IMR-90 (cell line): ENCODE measurements around the gene MPP1. TPM values are rescaled to one million over a fixed set of nuclear protein-coding genes. Genes with fewer than 3 reads are reported as not detected.
A peak's percentile ranks its signal among the peaks of the same experiment; 100 is the strongest.

Experiments
- ATAC-seq: fragments of 200-7000 bp; cut with Tn5 transposase; 2 replicates; pipeline ENCODE4 v1.9.1; 2020; ENCODE audit warnings: low read depth, mild to moderate bottlenecking, moderate library complexity
- BruUV-seq: library from RNA; stranded (reverse); fragments of 400-500 nt; replicated peaks from 2 replicates; lab custom pipeline; 2021; lab: Mats Ljungman, UMichigan
- CTCF ChIA-PET: fragments of 300-600 bp; formaldehyde crosslinking; extraction: SDS; loops from one replicate; lab custom pipeline; 2021; ENCODE audit warnings: antibody characterized with exemption; lab: Yijun Ruan, JAX
- POLR2A ChIA-PET: fragments of 300-600 bp; sonication (Branson Sonifier 250); formaldehyde crosslinking; loops from one replicate; lab custom pipeline; 2022; ENCODE audit warnings: antibody characterized with exemption; ENCODE audit not compliant: unreplicated experiment; lab: Charles Lee
- DNase-seq: peaks from one replicate; pipeline ENCODE4 v3.0.0; 2013
- H2AFZ ChIP-seq: replicated peaks from 2 replicates; pipeline ENCODE3; 2013; ENCODE audit warnings: low read length, mild to moderate bottlenecking; ENCODE audit not compliant: poor library complexity
- H2AK5ac ChIP-seq: 2 replicates; pipeline ENCODE4 v1.6.1; 2013; ENCODE audit warnings: low read depth, low read length, inconsistent platforms
- H2AK9ac ChIP-seq: replicated peaks from 2 replicates; pipeline ENCODE3; 2013; ENCODE audit warnings: mild to moderate bottlenecking, low read depth, low read length, moderate library complexity; ENCODE audit not compliant: poor library complexity
- H2BK120ac ChIP-seq: 2 replicates; pipeline ENCODE4 v1.6.1; 2013; ENCODE audit warnings: low read depth, low read length, inconsistent platforms
- H2BK15ac ChIP-seq: 3 replicates; pipeline ENCODE4 v1.6.1; 2013; ENCODE audit warnings: low read depth, low read length, inconsistent platforms
- H2BK20ac ChIP-seq: 2 replicates; pipeline ENCODE4 v1.6.1; 2013; ENCODE audit warnings: low read depth, mild to moderate bottlenecking, inconsistent platforms, low read length, moderate library complexity
- H2BK5ac ChIP-seq: 2 replicates; pipeline ENCODE4 v1.6.1; 2013; ENCODE audit warnings: mild to moderate bottlenecking, low read depth, low read length, inconsistent platforms; ENCODE audit not compliant: poor library complexity, severe bottlenecking
- H3K14ac ChIP-seq: replicated peaks from 2 replicates; pipeline ENCODE4 v1.6.1; 2013; ENCODE audit warnings: low read depth, low read length, inconsistent platforms
- H3K18ac ChIP-seq: 2 replicates; pipeline ENCODE4 v1.6.1; 2013; ENCODE audit warnings: low read depth, low read length, control low read depth
- H3K23ac ChIP-seq: 2 replicates; pipeline ENCODE4 v1.6.1; 2013; ENCODE audit warnings: low read depth, low read length, inconsistent platforms
- H3K27ac ChIP-seq: 2 replicates; pipeline ENCODE4 v1.5.1; 2013; ENCODE audit warnings: mild to moderate bottlenecking, control low read depth, low read length; ENCODE audit not compliant: insufficient read depth
- H3K27me3 ChIP-seq: 2 replicates; pipeline ENCODE4 v1.6.1; 2013; ENCODE audit warnings: low read length; ENCODE audit not compliant: control insufficient read depth, insufficient read depth
- H3K36me3 ChIP-seq: 2 replicates; pipeline ENCODE4 v1.6.1; 2013; ENCODE audit warnings: low read length, mixed read lengths; ENCODE audit not compliant: control insufficient read depth, insufficient read depth
- H3K4ac ChIP-seq: 2 replicates; pipeline ENCODE4 v1.6.1; 2013; ENCODE audit warnings: low read depth, low read length, inconsistent platforms
- H3K4me1 ChIP-seq: 2 replicates; pipeline ENCODE4 v1.6.1; 2013; ENCODE audit warnings: low read length, mixed read lengths; ENCODE audit not compliant: control insufficient read depth, insufficient read depth
- H3K4me2 ChIP-seq: 2 replicates; pipeline ENCODE4 v1.6.1; 2013; ENCODE audit warnings: low read depth, mild to moderate bottlenecking, control low read depth, low read length, moderate library complexity
- H3K4me3 ChIP-seq: 2 replicates; pipeline ENCODE4 v1.5.1; 2013; ENCODE audit warnings: low read depth, mild to moderate bottlenecking, control low read depth, low read length, moderate library complexity; ENCODE audit not compliant: insufficient read depth
- H3K56ac ChIP-seq: 2 replicates; pipeline ENCODE4 v1.6.1; 2013; ENCODE audit warnings: low read length, inconsistent platforms; ENCODE audit not compliant: insufficient read depth; ENCODE audit errors: extremely low read depth
- H3K79me1 ChIP-seq, 2 experiments: 2 replicates each; pipeline ENCODE4 v1.6.1; 2013; ENCODE audit warnings: low read length in 2 of 2, inconsistent platforms in 1 of 2, low read depth in 1 of 2
- H3K9ac ChIP-seq: 2 replicates; pipeline ENCODE4 v1.6.1; 2013; ENCODE audit warnings: low read depth, low read length, control low read depth
- H3K9me1 ChIP-seq: 2 replicates; pipeline ENCODE4 v1.6.1; 2013; ENCODE audit warnings: low read length, inconsistent platforms; ENCODE audit not compliant: insufficient read depth
- H3K9me3 ChIP-seq: 2 replicates; pipeline ENCODE4 v1.6.1; 2013; ENCODE audit warnings: low read length; ENCODE audit not compliant: control insufficient read depth, insufficient read depth
- H4K20me1 ChIP-seq: 2 replicates; pipeline ENCODE4 v1.6.1; 2013; ENCODE audit warnings: low read length, inconsistent platforms; ENCODE audit not compliant: insufficient read depth
- H4K5ac ChIP-seq: 2 replicates; pipeline ENCODE4 v1.6.1; 2013; ENCODE audit warnings: mild to moderate bottlenecking, low read depth, low read length, control low read depth
- H4K8ac ChIP-seq, 2 experiments: 2 replicates each; pipeline ENCODE4 v1.6.1; 2013; ENCODE audit warnings: low read depth in 2 of 2, low read length in 2 of 2, control low read depth in 1 of 2, inconsistent platforms in 1 of 2
- H4K91ac ChIP-seq: 2 replicates; pipeline ENCODE4 v1.6.1; 2013; ENCODE audit warnings: low read depth, low read length, inconsistent platforms; ENCODE audit not compliant: insufficient read depth
- BHLHE40 ChIP-seq: fragments of 150-350 bp; IDR thresholded peaks from 2 replicates; pipeline ENCODE4 v1.6.1; 2016; ENCODE audit warnings: mild to moderate bottlenecking, low read depth, low read length
- CEBPB ChIP-seq: IDR thresholded peaks from 2 replicates; pipeline ENCODE4 v1.6.1; 2012; ENCODE audit warnings: low read depth, low read length, improper control_type of control experiment
- CHD1 ChIP-seq: IDR thresholded peaks from 2 replicates; pipeline ENCODE4 v1.6.1; 2012; ENCODE audit warnings: low read depth, low read length, improper control_type of control experiment
- CTCF ChIP-seq: conservative IDR thresholded peaks from 2 replicates; pipeline ENCODE4 v1.5.1; 2012; ENCODE audit warnings: mild to moderate bottlenecking, low read depth, low read length, improper control_type of control experiment
- ELK1 ChIP-seq: fragments of 150-350 bp; IDR thresholded peaks from 2 replicates; pipeline ENCODE4 v1.6.1; 2016; ENCODE audit warnings: low read depth, mild to moderate bottlenecking, low read length, moderate library complexity, borderline replicate concordance
- FOS ChIP-seq: fragments of 150-350 bp; IDR thresholded peaks from 2 replicates; pipeline ENCODE4 v1.6.1; 2016; ENCODE audit warnings: low read depth, low read length
- MAFK ChIP-seq: IDR thresholded peaks from 2 replicates; pipeline ENCODE4 v1.6.1; 2012; ENCODE audit warnings: low read depth, low read length, improper control_type of control experiment
- MAZ ChIP-seq: IDR thresholded peaks from 2 replicates; pipeline ENCODE4 v1.6.1; 2012; ENCODE audit warnings: low read depth, mild to moderate bottlenecking, low read length, improper control_type of control experiment, moderate library complexity, borderline replicate concordance
- MXI1 ChIP-seq: IDR thresholded peaks from 2 replicates; pipeline ENCODE4 v1.6.1; 2012; ENCODE audit warnings: low read depth, mild to moderate bottlenecking, low read length, moderate library complexity, borderline replicate concordance
- NFE2L2 ChIP-seq: fragments of 150-350 bp; IDR thresholded peaks from 2 replicates; pipeline ENCODE4 v1.6.1; 2016; ENCODE audit warnings: low read depth, mild to moderate bottlenecking, low read length
- POLR2A ChIP-seq: IDR thresholded peaks from 2 replicates; pipeline ENCODE4 v1.6.1; 2012; ENCODE audit warnings: mild to moderate bottlenecking, low read depth, low read length
- RAD21 ChIP-seq: IDR thresholded peaks from 2 replicates; pipeline ENCODE4 v1.6.1; 2012; ENCODE audit warnings: low read length, improper control_type of control experiment
- RCOR1 ChIP-seq: IDR thresholded peaks from 2 replicates; pipeline ENCODE4 v1.6.1; 2012; ENCODE audit warnings: mild to moderate bottlenecking, low read length, improper control_type of control experiment; ENCODE audit not compliant: insufficient replicate concordance
- RFX5 ChIP-seq: IDR thresholded peaks from 2 replicates; pipeline ENCODE4 v1.8.0; 2012; ENCODE audit warnings: low read depth, mild to moderate bottlenecking, low read length, moderate library complexity
- SMC3 ChIP-seq: fragments of 150-350 bp; IDR thresholded peaks from 2 replicates; pipeline ENCODE4 v1.6.1; 2016; ENCODE audit warnings: low read depth, mild to moderate bottlenecking, antibody characterized with exemption, low read length, moderate library complexity
- USF2 ChIP-seq: fragments of 150-350 bp; IDR thresholded peaks from 2 replicates; pipeline ENCODE4 v1.6.1; 2017; ENCODE audit warnings: mild to moderate bottlenecking, antibody characterized with exemption, low read length, low read depth
- WGBS, 2 experiments: methylation state at CpG; one replicate each; pipeline versions ENCODE4 v1.1.5 to v1.1.7; 2013; ENCODE audit warnings: missing lambda C conversion rate in 2 of 2; ENCODE audit not compliant: insufficient read length in 1 of 2; ENCODE audit errors: extremely low coverage in 2 of 2; 5-methylcytosine and 5-hydroxymethylcytosine counted together
- dilution Hi-C: fragments of 300-500 bp; cut with HindIII; formaldehyde crosslinking; loops from one replicate; pipeline ENCODE4 v1.14.3; 2018; ENCODE audit warnings: low sequenced_read_pairs; ENCODE audit not compliant: unreplicated experiment
- in situ Hi-C: fragments of 300-500 bp; cut with MboI; formaldehyde crosslinking; loops from 3 replicates; pipeline ENCODE4 v1.14.3; 2019; ENCODE audit warnings: low sequenced_read_pairs, inconsistent platforms, mixed read lengths
- intact Hi-C: fragments of 100-400 bp; cut with micrococcal nuclease; formaldehyde crosslinking; loops from 2 replicates; pipeline ENCODE4 v1.10.0; 2022
- polyA plus RNA-seq, 3 experiments: library from polyadenylated mRNA; depleted of rRNA; stranded (reverse); fragments of >200 nt; gene quantifications; 2 replicates each; pipeline ENCODE4 v1.2.3, GENCODE V29; 2012; ENCODE audit warnings: low replicate concordance in 1 of 3
- total RNA-seq: library from RNA; depleted of rRNA; stranded (reverse); fragments of >200 nt; gene quantifications from 2 replicates; pipeline ENCODE4 v1.2.3, GENCODE V29; 2012

MPP1 gene
- total and polyA plus RNA-seq, 2 of the 4 experiments (the other 2 are of a cell fraction), result 35.2 to 43.0 TPM

- H3K4me1 ChIP-seq, result peaks cover 16% of the 10 kb centered on the region
- H3K4me3 ChIP-seq, result no peak overlapping the region
- H3K18ac ChIP-seq, result no peak overlapping the region
- no peak overlapping the region for H2BK120ac ChIP-seq
- dilution Hi-C loops, result no loop called here
- intact Hi-C loops, result no loop called here
- no peaks in the 10 kb centered on the region for H3K27me3 ChIP-seq
- H3K9ac ChIP-seq, result no peak overlapping the region
- H3K27ac ChIP-seq, result no peak overlapping the region
- no CpG with 5 or more reads among the region's 2 CpGs for WGBS, 2 experiments
- ChIA-PET CTCF (no interaction called here), POLR2A (no interaction called here)
- H2BK5ac ChIP-seq, result no peak overlapping the region
- H2AFZ ChIP-seq, result no peak overlapping the region
- 0 out of 2 replicates have a peak overlapping the region, but pooled peaks have one; percentile 8 for H3K4me2 ChIP-seq
- H3K4ac ChIP-seq, result peak overlapping the region; percentile 44; the same call in 1 of the 2 replicates
- H2BK20ac ChIP-seq, result no peak overlapping the region
- no peak overlapping the region for H2AK9ac ChIP-seq
- H4K20me1 ChIP-seq, result peaks cover 3% of the 10 kb centered on the region; the same call in 1 of the 2 replicates
- in situ Hi-C loops, result no loop called here
- BruUV-seq, result no TSS peak
- H3K14ac ChIP-seq, result no peak overlapping the region
- no peak overlapping the region for H3K23ac ChIP-seq
- no peaks in the 10 kb centered on the region for H3K36me3 ChIP-seq
- no peak overlapping the region for H4K8ac ChIP-seq
- no peak overlapping the region for H2AK5ac ChIP-seq
- no peak overlapping the region for H3K56ac ChIP-seq
- DNase-seq, result no peak
- no peak overlapping the region for H4K5ac ChIP-seq
- H3K79me1 ChIP-seq, result peaks cover 23 to 24% of the 10 kb centered on the region in 2 experiments
- no peak overlapping the region for H4K91ac ChIP-seq
- peaks cover 6% of the 10 kb centered on the region for H3K9me1 ChIP-seq
- H2BK15ac ChIP-seq, result no peak overlapping the region
- H3K9me3 ChIP-seq, result no peaks in the 10 kb centered on the region
- ATAC-seq, result no peak
- TF ChIP-seq BHLHE40 (no peak), RCOR1 (no peak), MXI1 (no peak), MAZ (no peak), CHD1 (no peak), MAFK (no peak), RFX5 (no peak), FOS (no peak), ELK1 (no peak), USF2 (no peak), CEBPB (no peak), POLR2A (no peak), RAD21 (no peak), SMC3 (no peak), CTCF (no peak), NFE2L2 (no peak)
Observed at GRCh38 chrX:154802947-154803346, 2.3 kb downstream of the MPP1 start.
